Measurements from ENCODE around the gene GHITM. TPM values are rescaled to one million over a fixed set of nuclear protein-coding genes. Genes with fewer than 3 reads are reported as not detected.

Gene GHITM
- total RNA-seq, 4 donors from 2014 or later, result 110 to 165 (median 149) TPM

GRCh38 chr10:84152769-84153168 lies 13.5 kb downstream of the GHITM start:
- no peak for ATAC-seq (ENCODE audit: low FRiP score)
- no peak for DNase-seq (ENCODE audit: low spot score)
- TF ChIP-seq CTCF (IDR thresholded peaks at IDR 0.05), result no peak

- DNase-seq (ENCODE audit: low spot score) (no peak), ATAC-seq (ENCODE audit: low FRiP score) (no peak)
- no peak for TF ChIP-seq CTCF (IDR thresholded peaks at IDR 0.05)
Measured at GRCh38 chr10:84155521-84155920, 16.2 kb downstream of the GHITM start.

- no peak for ATAC-seq (ENCODE audit: low FRiP score)
- TF ChIP-seq CTCF (IDR thresholded peaks at IDR 0.05), result no peak
- no peak for DNase-seq (ENCODE audit: low spot score)
Measured at GRCh38 chr10:84156009-84156408, 16.7 kb downstream of the GHITM start.

- DNase-seq (ENCODE audit: low spot score) (no peak), ATAC-seq (ENCODE audit: low FRiP score) (no peak)
- TF ChIP-seq CTCF (IDR thresholded peaks at IDR 0.05), result no peak
Measured at GRCh38 chr10:84156768-84157167, 17.5 kb downstream of the GHITM start.

- ATAC-seq (ENCODE audit: low FRiP score), result no peak
- TF ChIP-seq CTCF (IDR thresholded peaks at IDR 0.05), result no peak
- DNase-seq (ENCODE audit: low spot score), result no peak
Measured at GRCh38 chr10:84158061-84158460, 18.8 kb downstream of the GHITM start.

- DNase-seq (ENCODE audit: low spot score), result no peak
- ATAC-seq (ENCODE audit: low FRiP score), result no peak
- TF ChIP-seq CTCF (IDR thresholded peaks at IDR 0.05), result no peak
Measured at GRCh38 chr10:84158550-84158949, 19.2 kb downstream of the GHITM start.

- DNase-seq (ENCODE audit: low spot score), result no peak
- ATAC-seq (ENCODE audit: low FRiP score), result peak; percentile 35
- TF ChIP-seq CTCF (IDR thresholded peaks at IDR 0.05), result no peak
Measured at GRCh38 chr10:84159076-84159685, 19.9 kb downstream of the GHITM start.
